Prostate gland (tissue), 2 donors: ENCODE data around the gene SPATA21.

Experiments used
- CTCF ChIP-seq, 4 experiments: fragments of 200-600 bp in 2 of 4; fragments of 450-650 bp in 2 of 4; sonication (generic) in 2 of 4; IDR thresholded peaks; 1 replicate in 3 of 4; 2 replicates in 1 of 4; pipeline ENCODE4 v1.5.1; 2016 to 2019; ENCODE audit warnings: antibody characterized with exemption in 4 of 4, mild to moderate bottlenecking in 2 of 4, moderate library complexity in 2 of 4
- POLR2A ChIP-seq: fragments of 450-650 bp; IDR thresholded peaks from one replicate; pipeline ENCODE4 v1.6.1; 2016; ENCODE audit warnings: antibody characterized with exemption, mild to moderate bottlenecking
- POLR2AphosphoS5 ChIP-seq: sonication (generic); formaldehyde crosslinking; IDR thresholded peaks from one replicate; pipeline ENCODE4 v1.6.1; 2017; ENCODE audit warnings: antibody characterized with exemption

- TF ChIP-seq CTCF (IDR thresholded peaks at IDR 0.05) (no peak), POLR2A (no peak), POLR2AphosphoS5 (no peak)
Observed at GRCh38 chr1:16420424-16421118, 16.7 kb downstream of the SPATA21 start.
